K562 (cell line): ENCODE data around the gene CAPN13. TPM values are rescaled to one million over a fixed set of nuclear protein-coding genes. Genes with fewer than 3 reads are reported as not detected.

Experiments used
- ATAC-seq: fragments of 200-7000 bp; cut with Tn5 transposase; 3 replicates; pipeline ENCODE4 v1.9.1; 2020; ENCODE audit warnings: moderate library complexity
- BruUV-seq: library from RNA; stranded (reverse); fragments of 400-500 nt; replicated peaks from 2 replicates; lab custom pipeline; 2021; lab: Mats Ljungman, UMichigan
- CTCF ChIA-PET: fragments of 300-600 bp; formaldehyde crosslinking; extraction: SDS; loops from one replicate; lab custom pipeline; 2021; ENCODE audit warnings: low intra/inter-chr PET ratio; lab: Yijun Ruan, JAX
- POLR2A ChIA-PET: fragments of 300-600, 350-650 bp; sonication (Branson Sonifier 250); formaldehyde crosslinking; extraction: SDS; loops from one replicate; lab custom pipeline; 2021; ENCODE audit warnings: antibody characterized with exemption, inconsistent platforms; lab: Yijun Ruan, JAX
- DNase-seq, 4 experiments: peaks; one replicate each; pipeline versions ENCODE4 v3.0.0 to v3.0.0-alpha.2; 2011 to 2018; ENCODE audit warnings: low spot score in 3 of 4, mixed read lengths in 3 of 4; ENCODE audit errors: extremely low read depth in 1 of 4
- FAIRE-seq: peaks from 2 replicates; lab custom pipeline; 2011; peaks lifted over from hg19 to GRCh38; lab: Jason Lieb, UNC
- H2AFZ ChIP-seq: 2 replicates; pipeline ENCODE4 v1.6.0; 2011; ENCODE audit warnings: low read depth, low read length, control low read depth, inconsistent platforms
- H3K27ac ChIP-seq: fragments of 200-600 bp; 3 replicates; pipeline ENCODE4 v1.8.0; 2011; ENCODE audit warnings: low read depth, mild to moderate bottlenecking, control low read depth, inconsistent platforms, low read length, moderate library complexity, mixed read lengths; ENCODE audit errors: extremely low read depth
- H3K27me3 ChIP-seq, 2 experiments: fragments of 300-600 bp in 1 of 2; 2 replicates in 1 of 2; 3 replicates in 1 of 2; pipeline versions ENCODE4 v1.6.0 to v1.8.0; 2011; ENCODE audit warnings: inconsistent platforms in 2 of 2, low read length in 2 of 2, mild to moderate bottlenecking in 1 of 2, mixed read lengths in 1 of 2, moderate library complexity in 1 of 2; ENCODE audit not compliant: control insufficient read depth in 2 of 2, insufficient read depth in 2 of 2
- H3K36me3 ChIP-seq: fragments of 300-600 bp; 3 replicates; pipeline ENCODE4 v1.8.0; 2011; ENCODE audit warnings: mild to moderate bottlenecking, low read length, inconsistent platforms; ENCODE audit not compliant: control insufficient read depth, insufficient read depth
- H3K4me1 ChIP-seq, 2 experiments: fragments of 200-600 bp in 1 of 2; replicated peaks in 1 of 2; 2 replicates in 1 of 2; 3 replicates in 1 of 2; pipeline versions ENCODE4 v1.5.1 to v1.8.0; 2011; ENCODE audit warnings: inconsistent platforms in 2 of 2, low read length in 2 of 2, mild to moderate bottlenecking in 1 of 2, mixed read lengths in 1 of 2, moderate library complexity in 1 of 2; ENCODE audit not compliant: control insufficient read depth in 2 of 2, insufficient read depth in 2 of 2
- H3K4me2 ChIP-seq: 2 replicates; pipeline ENCODE4 v1.6.1; 2011; ENCODE audit warnings: low read length, control low read depth, inconsistent platforms, mixed read lengths; ENCODE audit not compliant: insufficient read depth
- H3K4me3 ChIP-seq: fragments of 200-600 bp; sonication (generic), shearing (Covaris generic); 2 replicates; pipeline ENCODE4 v1.5.1; 2016; ENCODE audit warnings: control low read depth, inconsistent platforms
- H3K79me2 ChIP-seq: fragments of 200-600 bp; 3 replicates; pipeline ENCODE4 v1.8.0; 2011; ENCODE audit warnings: low read length, inconsistent platforms; ENCODE audit not compliant: control insufficient read depth, insufficient read depth
- H3K9ac ChIP-seq, 2 experiments: 2 replicates each; pipeline versions ENCODE4 v1.6.0 to v1.6.1; 2011; ENCODE audit warnings: low read depth in 2 of 2, low read length in 2 of 2, control low read depth in 1 of 2, inconsistent platforms in 1 of 2, mild to moderate bottlenecking in 1 of 2, mixed read lengths in 1 of 2; ENCODE audit not compliant: insufficient read depth in 1 of 2
- H3K9me1 ChIP-seq: one replicate; pipeline ENCODE4 v1.6.0; 2011; ENCODE audit warnings: inconsistent platforms, mild to moderate bottlenecking, low read length, moderate library complexity; ENCODE audit not compliant: control insufficient read depth, insufficient read depth
- H3K9me3 ChIP-seq: replicated peaks from 2 replicates; pipeline ENCODE4 v1.5.1; 2011; ENCODE audit warnings: low read depth, low read length, inconsistent platforms; ENCODE audit not compliant: control insufficient read depth, insufficient read depth
- H4K20me1 ChIP-seq: replicated peaks from 2 replicates; pipeline ENCODE4 v1.6.1; 2011; ENCODE audit warnings: low read length, inconsistent platforms, mixed read lengths; ENCODE audit not compliant: control insufficient read depth, insufficient read depth
- BCOR ChIP-seq: fragments of 450-650 bp; IDR thresholded peaks from 2 replicates; pipeline ENCODE4 v1.6.1; 2016
- RUNX1 ChIP-seq: sonication (generic); IDR thresholded peaks from 2 replicates; pipeline ENCODE4 v1.6.1; 2016; ENCODE audit warnings: antibody characterized with exemption, low read depth
- WGBS: fragments of 100-300 bp; shearing (Covaris generic); methylation state at CpG from one replicate; pipeline ENCODE4 v1.1.6; 2016; ENCODE audit warnings: low coverage, mixed read lengths; ENCODE audit not compliant: insufficient coverage; ENCODE audit errors: missing lambda C conversion rate; 5-methylcytosine and 5-hydroxymethylcytosine counted together
- in situ Hi-C: fragments of 300-500 bp; cut with MboI; formaldehyde crosslinking; loops from 4 replicates; pipeline ENCODE4 v1.15.0; 2018; ENCODE audit warnings: inconsistent platforms, mixed read lengths
- intact Hi-C: fragments of 100-400 bp; cut with micrococcal nuclease; formaldehyde crosslinking; loops from 2 replicates; pipeline ENCODE4 v1.14.2; 2022
- polyA plus RNA-seq, 8 experiments: library from polyadenylated mRNA; depleted of rRNA in 4 of 8; stranded (reverse) in 5 of 8; unstranded in 3 of 8; fragments of >200 nt; fragmentation: Nextera tagmentation in 2 of 8; fragmentation: Illumina TruSeq in 1 of 8; extraction: Ambion mirVana in 2 of 8; extraction: Trizol in 1 of 8; gene quantifications; 2 replicates each; pipeline versions ENCODE4 v1.2.1 to v1.2.3, GENCODE V29; 2011 to 2014; ENCODE audit warnings: inconsistent platforms in 1 of 8, missing spikeins in 1 of 8
- total RNA-seq, 7 experiments: library from RNA; depleted of rRNA in 6 of 7; stranded (reverse); fragments of >200 nt in 6 of 7; fragmentation: Illumina TruSeq in 2 of 7; extraction: Trizol in 2 of 7; gene quantifications; 2 replicates each; pipeline versions ENCODE4 v1.2.1 to v1.2.3, GENCODE V29; 2011 to 2021; ENCODE audit warnings: low replicate concordance in 1 of 7
- TF ChIP-seq, protein P1 (sequence below), 2 experiments: fragments of 450-650 bp; conservative IDR thresholded peaks; 2 replicates each; pipeline ENCODE4 v1.6.1; 2017; ENCODE audit warnings: mild to moderate bottlenecking in 2 of 2, moderate library complexity in 2 of 2
- TF ChIP-seq, protein P2 (sequence below): IDR thresholded peaks from 2 replicates; pipeline ENCODE4 v1.6.1; 2011; ENCODE audit not compliant: insufficient read length; ENCODE audit errors: extremely low read depth

The CAPN13 gene
- total and polyA plus RNA-seq, 9 of the 15 experiments (the other 6 are each of a cell fraction or from before 2014, with no cell fraction given), result not detected

DNA sequence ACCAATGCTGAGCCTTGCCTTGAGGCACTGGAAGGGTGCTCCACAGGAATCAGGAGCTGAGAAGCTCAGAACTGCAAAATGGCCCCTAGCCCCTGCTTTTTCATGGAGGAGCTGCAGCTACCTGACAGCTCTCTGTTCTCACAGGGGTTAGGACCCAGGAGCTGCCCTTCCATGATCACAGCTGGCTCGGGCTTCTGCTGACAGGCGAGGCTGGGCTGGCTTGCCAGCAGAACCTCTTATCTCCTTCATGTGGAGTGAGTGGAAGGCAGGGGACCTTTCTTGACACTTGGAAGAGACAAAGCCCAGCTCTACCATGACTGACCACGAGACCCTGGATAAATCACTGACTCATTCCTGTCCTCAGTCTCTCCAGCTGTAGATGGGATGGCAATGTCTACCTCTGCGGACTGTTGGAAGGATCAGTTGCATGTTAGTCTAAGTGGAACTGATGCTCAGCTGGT, 113.4 kb downstream of the CAPN13 start:
- Histone ChIP-seq H3K4me1 (no peaks in the 10 kb centered on the region), H3K9ac (no peak overlapping the region), H4K20me1 (no peaks in the 10 kb centered on the region), H3K79me2 (no peaks in the 10 kb centered on the region), H3K9me3 (no peaks in the 10 kb centered on the region), H3K9me1 (no peaks in the 10 kb centered on the region), H2AFZ (no peak overlapping the region), H3K27ac (no peak overlapping the region), H3K36me3 (no peaks in the 10 kb centered on the region), H3K27me3 (peaks cover 0 to 50% of the 10 kb centered on the region in 2 experiments; a peak in 2 of 5 replicates), H3K4me2 (no peak overlapping the region), H3K4me3 (no peak overlapping the region)
- TF ChIP-seq, protein P1, sequence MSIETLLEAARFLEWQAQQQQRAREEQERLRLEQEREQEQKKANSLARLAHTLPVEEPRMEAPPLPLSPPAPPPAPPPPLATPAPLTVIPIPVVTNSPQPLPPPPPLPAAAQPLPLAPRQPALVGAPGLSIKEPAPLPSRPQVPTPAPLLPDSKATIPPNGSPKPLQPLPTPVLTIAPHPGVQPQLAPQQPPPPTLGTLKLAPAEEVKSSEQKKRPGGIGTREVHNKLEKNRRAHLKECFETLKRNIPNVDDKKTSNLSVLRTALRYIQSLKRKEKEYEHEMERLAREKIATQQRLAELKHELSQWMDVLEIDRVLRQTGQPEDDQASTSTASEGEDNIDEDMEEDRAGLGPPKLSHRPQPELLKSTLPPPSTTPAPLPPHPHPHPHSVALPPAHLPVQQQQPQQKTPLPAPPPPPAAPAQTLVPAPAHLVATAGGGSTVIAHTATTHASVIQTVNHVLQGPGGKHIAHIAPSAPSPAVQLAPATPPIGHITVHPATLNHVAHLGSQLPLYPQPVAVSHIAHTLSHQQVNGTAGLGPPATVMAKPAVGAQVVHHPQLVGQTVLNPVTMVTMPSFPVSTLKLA (conservative IDR thresholded peaks at IDR 0.05), result no peak
- TF ChIP-seq RUNX1 (no peak), BCOR (no peak)
- TF ChIP-seq, protein P2, sequence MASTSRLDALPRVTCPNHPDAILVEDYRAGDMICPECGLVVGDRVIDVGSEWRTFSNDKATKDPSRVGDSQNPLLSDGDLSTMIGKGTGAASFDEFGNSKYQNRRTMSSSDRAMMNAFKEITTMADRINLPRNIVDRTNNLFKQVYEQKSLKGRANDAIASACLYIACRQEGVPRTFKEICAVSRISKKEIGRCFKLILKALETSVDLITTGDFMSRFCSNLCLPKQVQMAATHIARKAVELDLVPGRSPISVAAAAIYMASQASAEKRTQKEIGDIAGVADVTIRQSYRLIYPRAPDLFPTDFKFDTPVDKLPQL, result no peak
- in situ Hi-C loops (no loop called here), intact Hi-C loops (no loop called here)
- BruUV-seq, result no TSS peak
- ATAC-seq (no peak), DNase-seq (no peak), FAIRE-seq (no peak)
- 4% methylated on average over 2 of the region's 4 CpGs for WGBS
- ChIA-PET CTCF (no interaction called here), POLR2A (interaction anchor here (0.6 kb wide), 1 partner anchor 16 kb away, joined by 4 read pairs; no protein-coding TSS in a partner anchor)
